Skeletal muscle cell (primary cell): Measurements from ENCODE around the gene IL18BP.

ENCODE experiments used
- DNase-seq: peaks from one replicate; pipeline ENCODE4 v3.0.0-alpha.2; 2010; ENCODE audit warnings: low read depth
- H3K4me3 ChIP-seq: 2 replicates; pipeline ENCODE4 v1.5.1; 2011; ENCODE audit warnings: low read depth, mild to moderate bottlenecking, control low read depth, low read length, moderate library complexity

IL18BP gene

GRCh38 chr11:71998649-71999310 lies at the start of gene IL18BP:
Gene IL18BP (plus strand): TSS chr11:71998909. CDS start chr11:71999985, 1,076 bp downstream.
- H3K4me3 ChIP-seq: no peak within 1 kb of the TSS
- DNase-seq: no peak

GRCh38 chr11:71949034-71949433 lies 49.7 kb upstream of the IL18BP start:
- H3K4me3 ChIP-seq: no peak overlapping the region
- DNase-seq: no peak

GRCh38 chr11:71951741-71952310 lies 46.9 kb upstream of the IL18BP start:
- H3K4me3 ChIP-seq: no peak overlapping the region

GRCh38 chr11:71955898-71956456 lies 42.7 kb upstream of the IL18BP start:
- H3K4me3 ChIP-seq: no peak overlapping the region
- DNase-seq: no peak

More at GRCh38 chr11:71951741-71952310, 46.9 kb upstream of the IL18BP start:
- DNase-seq: no peak

- peak; percentile 4 for DNase-seq
- H3K4me3 ChIP-seq: no peak overlapping the region
Measured at GRCh38 chr11:71962428-71963038, 36.2 kb upstream of the IL18BP start.

GRCh38 chr11:71963468-71963867 lies 35.2 kb upstream of the IL18BP start:
- DNase-seq: no peak
- H3K4me3 ChIP-seq: no peak overlapping the region

GRCh38 chr11:71964641-71965040 lies 34.1 kb upstream of the IL18BP start:
- no peak for DNase-seq
- no peak overlapping the region for H3K4me3 ChIP-seq

- no peak for DNase-seq
- no peak overlapping the region for H3K4me3 ChIP-seq
Measured at GRCh38 chr11:71971680-71972079, 27.0 kb upstream of the IL18BP start.

- no peak overlapping the region for H3K4me3 ChIP-seq
- no peak for DNase-seq
Measured at GRCh38 chr11:71976551-71976950, 22.2 kb upstream of the IL18BP start.

GRCh38 chr11:71977090-71977489 lies 21.6 kb upstream of the IL18BP start:
- no peak for DNase-seq
- H3K4me3 ChIP-seq: no peak overlapping the region

GRCh38 chr11:71977743-71978418 lies 20.8 kb upstream of the IL18BP start:
- no peak overlapping the region for H3K4me3 ChIP-seq
- no peak for DNase-seq

GRCh38 chr11:71979094-71979493 lies 19.6 kb upstream of the IL18BP start:
- H3K4me3 ChIP-seq: no peak overlapping the region
- DNase-seq: no peak

- DNase-seq: no peak
- no peak overlapping the region for H3K4me3 ChIP-seq
Measured at GRCh38 chr11:71979602-71980001, 19.1 kb upstream of the IL18BP start.

GRCh38 chr11:71986131-71986530 lies 12.6 kb upstream of the IL18BP start:
- H3K4me3 ChIP-seq: no peak overlapping the region

GRCh38 chr11:71987521-71987920 lies 11.2 kb upstream of the IL18BP start:
- no peak for DNase-seq
- no peak overlapping the region for H3K4me3 ChIP-seq

More at GRCh38 chr11:71986131-71986530, 12.6 kb upstream of the IL18BP start:
- DNase-seq: no peak

GRCh38 chr11:71988050-71988449 lies 10.7 kb upstream of the IL18BP start:
- no peak overlapping the region for H3K4me3 ChIP-seq
- peak; percentile 43 for DNase-seq

- no peak for DNase-seq
- no peak overlapping the region for H3K4me3 ChIP-seq
Measured at GRCh38 chr11:71990701-71991100, 8.0 kb upstream of the IL18BP start.

GRCh38 chr11:71991494-71991893 lies 7.2 kb upstream of the IL18BP start:
- no peak for DNase-seq
- no peak overlapping the region for H3K4me3 ChIP-seq

- no peak for DNase-seq
Measured at GRCh38 chr11:71992136-71992730, 6.5 kb upstream of the IL18BP start.

GRCh38 chr11:71994786-71995185 lies 3.9 kb upstream of the IL18BP start:
- no peak overlapping the region for H3K4me3 ChIP-seq
- no peak for DNase-seq

More at GRCh38 chr11:71992136-71992730, 6.5 kb upstream of the IL18BP start:
- H3K4me3 ChIP-seq: no peak overlapping the region
